Femur (tissue), 1 donor: ENCODE results near the gene GGPS1.
"Not testable (repeated sequence)": the region's sequence is repeated elsewhere in the genome, so short reads cannot be mapped to it uniquely, and the experiment has no call there.

Experiments used
- DNase-seq: peaks from one replicate; pipeline ENCODE4 v3.0.0-alpha.2; 2017

Gene GGPS1

DNA sequence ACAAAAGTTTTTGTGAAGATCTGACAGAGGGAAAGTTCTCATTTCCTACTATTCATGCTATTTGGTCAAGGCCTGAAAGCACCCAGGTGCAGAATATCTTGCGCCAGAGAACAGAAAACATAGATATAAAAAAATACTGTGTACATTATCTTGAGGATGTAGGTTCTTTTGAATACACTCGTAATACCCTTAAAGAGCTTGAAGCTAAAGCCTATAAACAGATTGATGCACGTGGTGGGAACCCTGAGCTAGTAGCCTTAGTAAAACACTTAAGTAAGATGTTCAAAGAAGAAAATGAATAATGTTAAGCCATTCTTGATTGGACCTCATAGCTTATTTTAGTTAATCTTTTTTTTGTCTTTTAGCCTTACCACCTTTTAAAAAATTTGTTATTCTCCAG, 14.1 kb downstream of the GGPS1 start:
- DNase-seq, result no peak

DNA sequence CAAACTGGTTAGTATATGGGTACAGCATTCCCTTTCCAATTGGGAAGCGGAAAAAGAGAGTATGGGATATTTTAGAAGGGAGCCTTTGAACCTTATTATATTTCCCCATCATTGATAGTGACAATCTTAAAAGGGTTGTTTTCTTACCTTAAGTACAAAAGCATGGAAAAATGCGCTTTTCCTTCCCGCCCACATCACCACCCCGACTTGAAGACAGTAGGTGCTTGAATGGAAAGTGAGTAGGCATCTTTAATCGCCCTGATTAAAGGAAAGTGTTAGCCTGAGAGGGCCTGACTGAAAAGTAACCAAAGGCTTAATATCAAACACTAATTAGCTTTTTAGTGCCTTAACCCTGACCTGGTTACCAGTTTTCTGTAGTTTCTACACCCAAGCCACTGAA, 15.4 kb downstream of the GGPS1 start:
- no peak for DNase-seq

DNA sequence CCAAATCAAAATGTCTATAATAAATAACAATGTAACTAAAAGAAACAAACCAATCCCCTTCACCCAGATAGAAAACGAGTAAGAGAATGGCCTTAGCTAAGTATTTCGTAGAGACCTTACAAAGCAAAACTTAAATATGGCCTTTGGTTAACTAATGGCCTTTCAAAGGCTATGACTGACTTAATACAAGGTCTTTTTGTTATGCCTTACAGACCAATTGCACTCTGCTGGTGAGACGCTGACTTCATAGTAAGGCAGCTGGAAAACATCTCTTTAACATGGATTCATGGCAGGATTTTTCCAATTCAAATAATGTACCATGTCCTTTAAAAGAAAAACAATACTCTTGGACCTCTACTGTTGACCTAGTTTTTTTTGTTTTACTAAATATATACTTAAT, 23.1 kb downstream of the GGPS1 start:
- DNase-seq, result no peak

DNA sequence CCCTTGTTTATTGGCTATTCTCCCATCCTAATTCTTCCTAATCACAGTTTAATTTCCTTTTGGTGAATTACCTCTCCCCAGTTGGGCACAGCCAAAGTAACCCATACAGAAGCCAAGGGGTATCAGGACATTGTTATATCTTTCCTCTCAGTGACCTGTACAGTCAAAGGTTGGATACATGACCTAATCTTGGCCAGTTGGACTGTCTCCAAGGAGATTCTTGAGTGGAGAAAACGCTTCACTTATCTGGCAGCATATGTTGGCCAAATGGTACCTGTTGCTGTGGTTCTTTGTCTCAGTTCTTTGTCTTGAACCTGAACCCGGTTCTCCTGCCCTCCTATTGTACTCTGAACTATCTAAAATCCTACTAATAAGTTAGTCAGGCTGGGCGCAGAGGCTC, 23.5 kb downstream of the GGPS1 start:
- no peak for DNase-seq

DNA sequence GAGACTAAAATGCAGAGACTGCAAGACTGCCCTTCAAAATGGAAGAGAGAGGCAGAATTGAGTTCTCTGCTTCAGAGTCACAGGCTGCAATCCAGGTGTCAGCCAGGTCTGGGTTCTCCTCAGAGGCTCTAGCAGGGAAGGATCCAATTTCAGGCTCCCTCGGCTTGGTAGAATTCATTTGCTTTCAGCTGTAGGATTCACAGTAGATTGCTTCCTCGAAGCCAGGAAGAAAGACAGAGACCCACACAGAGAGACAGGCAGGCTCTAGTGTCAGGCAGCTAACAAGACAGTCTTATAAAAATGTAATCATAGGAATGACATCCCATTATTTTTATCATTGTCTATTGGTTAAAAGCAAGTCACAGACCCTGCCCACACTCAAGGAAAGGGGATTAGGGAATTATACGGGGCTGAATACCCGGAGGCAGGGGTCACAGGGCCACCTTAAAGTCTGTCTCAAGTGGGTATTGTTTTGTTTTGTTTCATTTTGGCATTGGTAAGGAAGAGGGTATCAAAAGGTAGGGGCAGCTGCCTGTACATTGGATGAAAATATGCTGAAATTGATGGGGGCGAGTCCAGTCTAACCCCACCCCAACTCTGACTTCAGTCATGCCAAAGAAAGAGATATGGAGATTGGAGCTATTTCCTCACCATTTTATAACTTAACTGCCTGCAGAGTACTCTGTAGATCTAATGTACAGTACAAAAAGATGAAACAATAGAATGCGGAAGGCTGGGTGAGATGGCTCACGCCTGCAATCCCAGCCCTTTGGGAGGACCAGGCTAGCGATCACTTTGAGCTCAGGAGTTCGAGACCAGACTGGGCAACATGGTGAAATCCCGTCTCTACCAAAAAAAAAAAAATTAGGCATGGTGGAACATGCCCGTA, 29.4 kb downstream of the GGPS1 start:
- DNase-seq, result no peak

DNA sequence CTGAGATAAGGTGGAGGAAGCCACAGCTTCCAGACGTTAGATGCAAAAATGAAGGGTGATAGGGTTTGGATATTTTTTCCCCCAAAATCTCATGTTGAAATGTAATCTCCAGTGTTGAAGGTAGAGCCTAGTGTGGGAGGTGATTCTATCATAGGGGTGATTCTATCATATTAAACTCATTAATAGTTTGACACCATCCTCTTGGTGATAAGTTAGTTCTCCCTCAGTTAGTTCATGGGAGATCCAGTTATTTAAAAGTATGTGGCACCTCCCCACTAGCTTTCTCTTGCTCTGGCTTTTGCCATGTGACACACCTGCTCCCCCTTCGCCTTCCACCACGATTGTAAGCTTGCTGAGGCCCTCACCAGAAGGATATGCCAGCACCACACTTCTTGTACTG, 30.5 kb downstream of the GGPS1 start:
- DNase-seq, result no peak

DNA sequence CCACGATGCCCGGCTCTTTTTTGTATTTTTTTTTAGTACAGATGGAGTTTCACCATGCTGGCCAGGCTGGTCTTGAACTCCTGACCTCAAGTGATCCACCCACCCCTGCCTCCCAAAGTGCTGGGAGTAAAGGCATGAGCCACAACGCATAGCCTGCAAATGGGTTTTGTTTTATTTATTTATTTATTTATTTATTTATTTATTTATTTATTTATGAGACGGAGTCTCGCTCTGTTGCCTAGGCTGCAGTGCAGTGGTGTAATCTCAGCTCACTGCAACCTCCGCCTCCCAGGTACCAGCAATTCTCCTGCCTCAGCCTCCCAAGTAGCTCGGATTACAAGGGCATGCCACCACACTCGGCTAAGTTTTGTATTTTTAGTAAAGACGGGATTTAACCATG, 35.8 kb downstream of the GGPS1 start:
- not testable (repeated sequence) for DNase-seq

DNA sequence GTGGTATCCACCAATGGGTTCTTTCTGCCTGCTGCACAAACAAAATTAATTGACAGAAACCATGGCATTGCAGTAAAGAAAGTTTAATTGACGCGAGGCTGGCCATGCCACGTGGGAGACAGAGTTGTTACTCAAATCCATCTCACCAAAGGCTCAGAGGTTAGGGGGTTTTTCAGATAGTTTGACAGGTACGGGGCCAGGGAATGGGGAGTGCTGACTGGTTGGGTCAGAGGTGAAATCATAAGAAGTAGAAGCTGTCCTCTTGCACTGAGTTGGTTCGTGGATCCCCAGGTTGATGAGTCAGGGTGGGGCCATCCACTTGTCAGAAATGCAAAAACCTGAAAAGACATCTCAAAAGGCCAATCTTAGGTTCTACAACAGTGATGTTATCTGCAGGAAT, 37.9 kb downstream of the GGPS1 start:
- no peak for DNase-seq

DNA sequence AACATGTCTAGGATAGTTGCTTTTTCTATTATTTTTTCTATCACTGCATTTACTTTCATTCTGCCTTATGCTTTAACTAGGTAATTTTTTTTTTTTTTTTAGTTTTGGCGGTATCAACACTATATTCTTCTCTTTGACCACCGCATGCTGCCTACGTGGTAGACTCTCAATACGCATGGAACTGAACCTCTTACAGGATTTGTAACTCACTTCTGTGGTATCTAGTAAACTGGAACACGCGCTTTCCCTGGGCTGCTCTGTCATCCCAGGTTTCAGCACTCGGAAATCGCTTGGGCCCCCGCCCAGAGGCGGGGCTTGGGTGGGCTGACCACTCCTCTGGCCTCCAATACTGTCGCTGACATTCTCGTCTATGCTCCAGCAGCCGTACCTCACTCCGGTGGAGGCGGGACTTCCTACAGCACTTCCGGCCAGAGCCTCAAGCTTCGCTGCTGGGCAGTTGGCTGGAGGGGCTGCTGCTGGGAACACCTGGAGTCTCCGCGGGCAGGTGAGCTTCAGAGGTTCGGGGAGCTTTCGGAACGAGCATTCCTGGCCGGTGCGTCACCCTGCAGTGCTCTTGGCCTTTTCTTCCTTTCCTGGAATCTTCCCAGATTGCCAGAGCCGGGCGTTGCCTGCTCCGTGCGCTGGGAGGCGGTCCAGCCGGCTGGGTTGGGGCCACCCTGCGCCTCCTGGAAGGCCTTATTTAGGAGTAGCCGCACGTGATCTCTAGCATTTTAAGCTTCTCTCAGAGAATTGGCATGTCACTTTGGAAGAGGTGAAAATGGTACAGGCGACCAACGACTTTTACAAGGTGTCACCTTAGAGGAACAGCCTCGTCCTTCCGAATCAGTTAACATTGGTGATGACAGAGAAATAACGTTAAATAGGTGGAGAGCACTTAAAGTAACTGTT, 38.9 kb downstream of the GGPS1 start, which contains the start of gene TBCE:
TBCE (plus strand) TSS at position 428 of the 909 bp plus-strand sequence. CDS start 12,623 bp downstream, outside the sequence.
- peak; percentile 98 for DNase-seq

DNA sequence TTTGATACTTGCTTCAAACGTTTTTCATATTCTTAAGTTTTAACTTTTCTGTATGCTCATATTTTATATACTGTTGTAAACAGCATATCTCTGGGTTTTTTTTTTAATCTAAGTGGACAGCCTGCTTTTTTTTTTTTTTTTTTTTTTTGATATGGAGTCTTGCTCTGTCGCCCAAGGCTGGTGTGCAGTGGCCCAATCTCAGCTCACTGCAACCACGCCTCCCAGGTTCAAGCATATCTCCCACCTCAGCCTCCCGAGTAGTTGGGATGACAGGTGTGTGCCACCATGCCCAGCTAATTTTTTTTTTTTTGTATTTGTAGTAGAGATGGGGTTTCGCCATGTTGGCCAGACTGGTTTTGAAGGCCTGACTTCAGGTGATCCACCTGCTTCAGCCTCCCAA, 40.1 kb downstream of the GGPS1 start:
- no peak for DNase-seq

DNA sequence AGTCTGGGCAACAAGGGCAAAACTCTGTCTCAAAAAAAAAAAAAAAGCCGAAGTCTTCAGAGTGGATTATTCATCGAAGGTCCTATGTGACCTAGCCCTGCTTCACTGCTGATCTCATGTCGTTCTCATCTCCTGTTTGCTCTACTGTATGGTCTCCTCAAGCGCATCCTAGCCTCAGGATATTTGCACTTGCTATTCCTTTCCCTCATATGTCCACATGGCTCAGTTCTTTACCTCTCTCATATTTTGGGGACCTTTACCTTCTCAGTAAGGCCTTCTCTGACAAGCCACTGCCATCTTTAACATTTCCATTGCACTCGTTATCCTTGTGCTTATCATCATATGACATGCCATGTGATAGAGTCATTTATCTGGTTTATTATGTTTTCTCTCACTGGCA, 41.4 kb downstream of the GGPS1 start:
- no peak for DNase-seq

DNA sequence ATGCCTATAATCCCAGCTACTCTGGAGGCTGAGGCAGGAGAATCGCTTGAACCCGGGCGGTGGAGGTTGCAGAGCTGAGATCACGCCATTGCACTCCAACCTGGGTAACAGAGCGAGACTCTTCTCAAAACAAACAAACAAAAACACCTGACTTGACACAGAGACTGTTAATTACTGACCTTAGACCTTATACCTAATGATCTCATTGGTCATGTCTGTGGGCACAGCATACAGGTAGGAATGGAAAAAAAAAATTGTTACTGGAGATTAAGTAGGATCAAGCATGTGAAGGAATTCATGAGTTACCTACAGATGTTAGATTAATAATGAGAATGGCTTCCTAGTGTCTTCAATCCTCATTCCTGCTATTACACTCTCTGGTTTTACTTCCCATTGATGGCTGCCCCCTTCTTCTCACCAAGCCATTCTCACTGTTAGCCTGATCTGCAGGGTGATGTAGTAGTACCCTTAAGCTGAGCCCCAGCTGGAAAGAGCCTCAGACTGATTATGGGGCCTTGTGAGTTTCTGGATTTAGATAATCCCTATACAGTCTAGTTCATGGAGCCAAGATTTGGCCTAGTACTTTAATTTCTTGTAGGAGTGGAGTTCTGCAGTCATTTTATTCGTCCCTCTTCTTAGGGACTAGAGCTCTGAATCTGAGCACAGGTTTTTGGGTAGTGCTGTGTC, 47.7 kb downstream of the GGPS1 start:
- DNase-seq, result no peak

DNA sequence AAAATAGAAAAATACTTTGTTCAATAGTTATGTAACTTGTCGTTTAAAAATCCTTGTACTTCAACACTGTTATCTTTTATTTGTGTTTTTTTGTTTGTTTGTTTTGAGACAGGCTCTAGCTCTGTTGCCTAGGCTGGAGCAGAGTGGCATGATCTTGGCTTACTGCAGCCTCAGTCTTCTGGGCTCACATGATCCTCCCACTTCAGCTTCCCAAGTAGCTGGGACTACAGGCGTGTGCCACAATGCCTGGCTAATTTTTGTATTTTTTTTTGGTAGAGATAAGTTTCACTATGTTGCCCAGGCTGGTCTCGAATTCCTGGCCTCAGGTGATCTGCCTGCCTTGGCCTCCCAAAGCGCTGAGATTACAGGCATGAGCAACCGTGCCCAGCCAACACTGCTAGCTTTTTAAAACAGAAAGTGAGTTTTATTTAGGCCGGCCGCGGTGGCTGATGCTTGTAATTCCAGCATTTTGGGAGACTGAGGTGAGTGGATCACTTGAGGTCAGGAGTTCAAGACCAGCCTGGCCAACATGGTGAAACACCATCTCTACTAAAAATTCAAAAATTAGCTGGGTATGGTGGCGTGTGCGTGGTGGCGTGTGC, 49.9 kb downstream of the GGPS1 start:
- DNase-seq, result not testable (repeated sequence)

DNA sequence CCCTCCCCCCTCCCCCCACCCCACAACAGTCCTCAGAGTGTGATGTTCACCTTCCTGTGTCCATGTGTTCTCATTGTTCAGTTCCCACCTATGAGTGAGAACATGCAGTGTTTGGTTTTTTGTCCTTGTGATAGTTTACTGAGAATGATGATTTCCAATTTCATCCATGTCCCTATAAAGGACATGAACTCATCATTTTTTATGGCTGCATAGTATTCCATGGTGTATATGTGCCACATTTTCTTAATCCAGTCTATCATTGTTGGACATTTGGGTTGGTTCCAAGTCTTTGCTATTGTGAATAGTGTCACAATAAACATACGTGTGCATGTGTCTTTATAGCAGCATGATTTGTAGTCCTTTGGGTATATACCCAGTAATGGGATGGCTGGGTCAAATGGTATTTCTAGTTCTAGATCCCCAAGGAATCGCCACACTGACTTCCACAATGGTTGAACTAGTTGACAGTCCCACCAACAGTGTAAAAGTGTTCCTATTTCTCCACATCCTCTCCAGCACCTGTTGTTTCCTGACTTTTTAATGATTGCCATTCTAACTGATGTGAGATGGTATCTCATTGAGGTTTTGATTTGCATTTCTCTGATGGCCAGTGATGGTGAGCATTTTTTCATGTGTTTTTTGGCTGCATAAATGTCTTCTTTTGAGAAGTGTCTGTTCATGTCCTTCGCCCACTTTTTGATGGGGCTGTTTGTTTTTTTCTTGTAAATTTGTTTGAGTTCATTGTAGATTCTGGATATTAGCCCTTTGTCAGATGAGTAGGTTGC, 53.8 kb downstream of the GGPS1 start:
- not testable (repeated sequence) for DNase-seq

DNA sequence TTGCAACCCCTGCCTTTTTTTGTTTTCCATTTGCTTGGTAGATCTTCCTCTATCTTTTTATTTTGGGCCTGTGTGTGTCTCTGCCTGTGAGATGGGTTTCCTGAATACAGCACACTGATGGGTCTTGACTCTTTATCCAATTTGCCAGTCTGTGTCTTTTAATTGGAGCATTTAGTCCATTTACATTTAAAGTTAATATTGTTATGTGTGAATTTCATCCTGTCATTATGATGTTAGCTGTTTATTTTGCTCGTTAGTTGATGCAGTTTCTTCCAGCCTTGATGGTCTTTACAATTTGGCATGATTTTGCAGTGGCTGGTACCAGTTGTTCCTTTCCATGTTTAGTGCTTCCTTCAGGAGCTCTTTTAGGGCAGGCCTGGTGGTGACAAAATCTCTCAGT, 57.3 kb downstream of the GGPS1 start:
- not testable (repeated sequence) for DNase-seq

DNA sequence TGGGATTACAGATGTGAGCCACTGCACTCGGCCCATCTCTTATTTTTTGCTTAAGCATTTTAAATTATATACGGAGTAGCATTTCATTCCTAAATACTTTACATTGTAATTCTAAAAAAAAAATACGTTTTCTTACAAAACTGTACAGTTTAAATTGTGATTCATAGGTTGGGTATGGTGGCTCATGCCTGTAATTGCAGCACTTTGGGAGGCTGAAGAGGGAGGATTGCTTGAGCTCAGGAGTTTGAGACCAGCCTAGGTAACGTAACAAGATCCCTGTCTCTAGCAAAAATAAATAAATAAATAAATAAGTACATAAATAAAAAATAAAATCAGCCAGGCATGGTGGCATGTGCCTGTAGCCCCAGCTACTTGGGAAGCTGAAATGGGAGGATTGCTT, 63.5 kb downstream of the GGPS1 start:
- no peak for DNase-seq
